Measurements from ENCODE around the gene ZNF610.

GRCh38 chr19:52296773-52297600 lies 39.1 kb upstream of the ZNF610 start, which contains the start of gene ZNF480:
- TF ChIP-seq CTCF (IDR thresholded peaks at IDR 0.05): peak in 2 of 6 experiments; percentile 24 to 39
- peak; percentile 42 to 66 for TF ChIP-seq POLR2A (IDR thresholded peaks at IDR 0.05)
